NCI-H2171 treated with DMSO at 0.1 percent for 48 hours (cell line): ENCODE results near the gene KLK12.
"Not testable (repeated sequence)": the region's sequence is repeated elsewhere in the genome, so short reads cannot be mapped to it uniquely, and the experiment has no call there.

Source experiments
- DNase-seq: peaks from one replicate; lab custom pipeline; 2025; lab: John Stamatoyannopoulos, UW

The KLK12 gene

DNA sequence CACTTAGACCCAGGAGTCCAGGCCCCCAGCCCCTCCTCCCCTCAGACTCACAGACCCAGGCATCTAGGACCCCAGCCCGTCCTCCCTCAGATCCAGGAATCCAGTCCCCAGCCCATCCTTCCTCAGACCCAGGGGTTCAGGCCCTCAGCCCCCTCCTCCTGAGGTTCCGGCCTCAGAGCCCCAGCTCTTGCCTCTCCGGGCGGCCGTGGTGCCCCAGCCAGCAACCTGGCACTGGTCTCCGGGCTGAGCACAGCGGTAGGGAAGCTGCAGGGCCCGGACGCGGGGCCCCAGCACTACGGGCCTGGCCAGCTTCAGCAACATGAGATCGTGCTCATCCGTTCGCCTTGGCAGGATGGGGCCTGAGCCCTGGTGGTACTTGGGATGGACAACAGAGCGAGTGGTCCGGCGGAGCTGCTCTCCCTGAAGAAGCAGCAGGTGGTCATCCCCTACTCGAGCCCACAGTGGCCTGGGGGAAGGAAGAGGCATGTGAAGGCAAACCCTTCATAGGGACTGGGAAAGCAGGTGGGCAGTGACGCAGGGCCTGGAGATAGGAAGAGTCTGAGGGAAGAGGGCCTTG, 19.0 kb downstream of the KLK12 start:
- no peak for DNase-seq

DNA sequence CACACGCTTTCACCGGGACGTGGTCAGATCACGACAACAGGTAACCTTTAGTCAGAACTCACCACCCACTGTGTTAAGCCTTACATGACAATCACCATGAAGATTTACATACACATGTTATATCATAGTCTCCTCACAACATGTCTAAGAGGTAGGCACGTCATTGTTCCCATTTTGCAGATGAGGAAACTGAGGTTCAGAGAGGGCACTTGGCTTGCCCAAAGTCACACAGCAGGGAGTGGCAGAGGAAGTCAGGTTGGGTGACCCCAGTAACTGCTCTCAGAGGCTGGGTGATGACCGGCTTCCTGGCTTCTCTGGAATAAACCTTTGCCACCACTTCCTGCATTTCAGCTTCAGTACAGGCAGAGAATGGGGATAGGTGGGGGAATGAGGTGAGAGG, 20.6 kb downstream of the KLK12 start:
- no peak for DNase-seq

DNA sequence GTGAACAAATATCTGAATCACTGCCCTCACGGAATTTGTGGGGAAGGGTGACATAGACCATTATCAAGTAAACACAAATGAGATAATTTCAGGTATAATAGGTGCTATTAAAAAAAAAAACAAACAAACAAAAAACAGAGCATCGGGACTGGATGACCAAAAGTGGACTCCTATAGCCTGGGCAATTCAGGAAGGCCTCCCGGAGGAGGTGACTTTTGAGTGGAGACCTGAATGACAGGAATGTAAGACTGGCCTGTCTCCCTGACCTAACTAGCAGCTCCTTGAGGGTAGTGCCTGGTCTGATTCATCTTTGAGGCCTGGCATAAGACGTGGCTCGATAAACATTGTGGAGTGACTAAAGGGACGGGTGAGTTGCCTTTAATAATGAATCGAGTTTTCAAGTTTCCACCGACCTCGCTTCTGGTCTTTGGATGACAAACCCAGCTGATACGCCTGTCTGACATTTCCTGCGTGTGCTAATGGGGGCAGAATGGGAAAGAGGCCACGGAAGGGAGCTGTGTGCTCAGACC, 22.1 kb downstream of the KLK12 start:
- DNase-seq = no peak

DNA sequence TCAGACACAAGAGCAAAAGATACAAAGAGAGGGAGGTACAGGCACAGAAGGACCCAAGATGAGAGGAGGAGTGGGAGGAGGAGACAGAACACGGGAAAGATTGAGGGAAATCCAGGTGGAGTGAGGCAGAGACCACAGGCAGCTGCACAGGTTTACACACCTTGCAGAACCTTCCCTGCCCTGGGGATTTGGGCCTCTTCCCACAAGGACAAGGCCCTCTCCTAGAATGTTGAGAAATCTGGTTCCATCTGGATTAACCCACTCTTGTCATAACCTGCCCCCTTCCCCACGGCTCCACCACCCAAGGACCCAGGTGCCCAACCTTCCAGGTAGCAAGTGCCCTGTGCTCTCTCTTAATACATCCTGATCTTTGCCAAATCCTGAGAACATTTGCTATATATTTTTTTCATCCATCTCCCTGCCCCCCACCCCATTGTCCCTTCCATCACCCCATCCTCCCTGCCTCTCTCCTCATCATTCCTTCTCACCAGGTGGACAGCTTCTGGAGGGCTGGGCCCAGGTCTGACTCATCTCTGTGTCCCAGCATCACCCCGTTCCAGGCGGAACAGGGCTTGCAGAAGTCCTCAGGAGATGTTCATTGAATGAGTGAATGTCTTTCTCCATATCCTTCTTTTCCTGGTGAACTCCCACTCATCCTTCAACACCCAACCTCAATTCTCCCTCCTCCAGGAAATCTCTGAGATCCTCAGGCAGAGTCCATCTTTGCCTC, 24.6 kb downstream of the KLK12 start:
- no peak for DNase-seq

DNA sequence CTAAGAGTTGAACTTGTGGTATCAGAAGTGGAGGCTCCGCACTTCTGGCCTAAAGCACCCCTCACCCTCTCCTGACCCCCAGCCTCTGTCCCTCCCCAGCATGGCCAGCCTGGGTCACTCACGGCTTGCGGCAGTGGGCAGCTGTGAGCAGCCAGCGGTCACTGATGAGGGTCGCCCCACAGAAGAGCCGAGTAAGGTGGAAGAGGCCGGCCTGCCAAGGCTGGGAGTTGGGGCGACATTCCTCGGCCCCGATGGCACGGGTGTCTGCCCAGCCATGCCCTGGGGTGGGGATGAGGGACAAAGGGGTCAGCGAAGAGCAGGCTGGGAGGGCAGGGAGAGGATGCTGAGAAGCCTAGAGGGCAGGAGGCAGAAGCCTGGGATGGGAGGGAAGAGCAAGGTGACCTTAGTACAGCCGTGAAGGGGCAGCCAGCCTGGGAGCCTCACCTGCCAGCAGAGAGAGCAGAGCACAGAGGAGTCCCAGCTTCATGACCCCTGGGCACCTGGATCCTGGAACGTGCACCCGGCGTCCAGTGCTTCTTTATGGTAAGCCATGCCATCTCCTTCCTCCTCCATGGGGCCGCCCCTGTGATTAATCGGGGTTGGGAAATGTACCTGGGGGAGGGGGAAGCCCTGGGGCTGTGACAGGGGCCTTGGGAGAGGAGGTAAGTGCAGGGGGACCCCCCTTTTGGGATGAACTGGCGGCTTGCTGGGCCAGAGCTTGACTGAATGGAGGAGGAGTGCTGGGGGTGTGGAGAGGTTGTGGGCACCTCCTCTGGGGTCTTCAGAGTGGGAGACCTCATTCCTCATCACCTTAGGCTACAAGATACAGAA, 25.5 kb downstream of the KLK12 start:
- DNase-seq = no peak

DNA sequence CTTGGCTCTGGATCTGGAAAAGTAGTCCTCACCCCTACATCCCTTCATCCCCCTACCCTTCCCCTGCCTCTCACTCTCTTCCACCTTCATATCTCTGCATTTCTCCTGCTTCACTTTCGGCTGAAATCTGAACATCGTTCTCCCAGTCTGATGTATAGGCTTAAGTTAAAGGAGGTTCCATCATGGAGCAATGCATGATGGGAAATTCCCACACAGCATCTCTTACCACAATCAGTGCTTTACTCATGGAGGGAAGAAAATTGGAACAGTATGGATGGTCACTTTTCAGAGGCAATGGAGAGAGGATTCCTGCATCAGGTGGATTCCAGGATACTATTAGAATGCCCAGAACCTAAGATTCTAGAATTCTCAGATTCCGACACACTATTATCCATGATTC, 27.3 kb downstream of the KLK12 start:
- no peak for DNase-seq

DNA sequence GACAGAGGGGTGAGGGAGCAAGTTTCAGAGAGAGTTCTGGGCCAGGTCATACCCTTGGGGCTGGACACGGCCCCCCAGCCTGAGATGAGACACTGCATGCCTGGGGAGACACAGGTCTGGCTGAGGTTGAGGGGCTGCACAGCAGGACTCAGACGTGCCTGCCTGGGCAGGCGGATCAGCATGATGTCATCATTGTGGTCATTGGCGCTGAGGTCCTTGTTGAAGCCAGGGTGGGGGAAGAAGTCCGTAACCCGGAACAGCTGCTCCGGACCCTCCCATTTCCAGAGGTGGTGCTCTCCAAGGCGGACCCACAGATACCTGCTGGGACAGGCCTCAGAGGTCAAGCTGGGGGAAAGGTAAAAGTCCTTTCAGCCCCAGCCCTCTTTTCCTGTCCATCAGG, 28.4 kb downstream of the KLK12 start:
- DNase-seq = no peak

DNA sequence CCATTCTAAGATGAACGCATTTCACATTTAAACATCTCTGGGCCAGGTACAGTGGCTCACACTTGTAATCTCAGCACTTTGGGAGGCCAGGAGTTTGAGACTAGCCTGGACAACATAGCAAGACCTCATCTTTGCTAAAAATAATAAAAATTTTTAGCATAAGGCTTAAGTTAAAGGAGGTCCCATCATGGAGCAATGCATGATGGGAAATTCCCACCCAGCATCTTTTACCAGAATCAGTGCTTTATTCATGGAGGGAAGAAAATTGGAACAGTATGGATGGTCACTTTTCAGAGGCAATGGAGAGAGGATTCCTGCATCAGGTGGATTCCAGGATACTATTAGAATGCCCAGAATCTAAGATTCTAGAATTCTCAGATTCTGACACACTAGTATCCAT, 29.6 kb downstream of the KLK12 start:
- DNase-seq = no peak

DNA sequence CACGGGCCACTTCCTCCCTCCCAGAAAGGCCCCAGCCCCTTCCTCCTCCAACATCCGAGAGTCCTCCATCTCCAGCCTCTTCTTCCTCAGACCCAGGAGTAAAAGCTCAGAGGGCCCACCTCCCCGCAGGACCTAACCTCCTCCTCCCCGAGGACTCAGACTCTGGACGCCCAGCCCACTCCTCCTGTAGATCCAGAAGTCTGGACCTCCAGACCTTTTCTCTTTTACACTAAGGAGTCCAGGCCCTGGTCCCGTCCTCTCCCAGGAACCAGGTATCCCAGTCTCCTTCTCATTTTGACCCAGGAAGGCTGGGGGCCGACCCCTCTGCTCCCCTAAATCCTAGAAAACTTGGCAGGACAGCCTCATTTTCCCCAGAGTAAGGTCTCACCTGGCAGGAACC, 31.5 kb downstream of the KLK12 start:
- no peak for DNase-seq

DNA sequence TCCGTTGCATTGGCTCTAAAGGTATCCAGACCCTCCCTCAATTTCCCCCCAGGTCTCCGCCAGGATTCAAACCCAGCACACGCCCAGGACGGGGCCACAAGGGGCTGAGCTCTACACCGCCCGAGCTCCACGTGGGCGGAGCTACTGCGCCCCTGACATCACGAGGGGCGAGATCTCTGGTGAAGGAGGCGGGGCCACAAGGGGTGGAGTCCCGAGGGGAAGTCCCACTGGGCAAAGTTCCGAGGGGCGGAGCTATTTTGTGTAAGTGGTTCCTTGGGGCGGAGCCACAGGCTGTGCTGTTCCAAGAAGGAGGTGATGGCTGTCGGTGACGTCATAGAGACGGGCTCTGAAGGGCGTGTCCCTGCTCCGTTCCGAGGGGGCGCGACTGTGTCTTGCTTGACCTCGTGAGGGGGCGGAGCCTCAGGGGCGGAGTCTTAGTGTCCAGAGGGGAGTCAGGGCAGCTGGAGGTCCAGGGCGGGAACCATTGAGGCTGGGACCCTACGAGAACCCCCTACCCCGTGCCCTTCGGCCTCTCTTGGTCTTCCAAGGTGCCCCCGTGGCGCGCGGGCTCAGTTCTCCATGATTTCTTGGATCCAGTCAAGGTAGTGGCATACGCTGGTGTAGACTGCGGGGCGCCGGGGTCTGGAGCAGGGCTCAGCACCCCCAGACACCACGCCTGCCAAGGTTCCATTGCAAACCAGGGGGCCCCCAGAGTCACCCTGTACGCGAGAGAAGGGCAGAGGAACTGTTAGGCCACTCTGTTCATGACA, 32.1 kb downstream of the KLK12 start:
- no peak for DNase-seq

DNA sequence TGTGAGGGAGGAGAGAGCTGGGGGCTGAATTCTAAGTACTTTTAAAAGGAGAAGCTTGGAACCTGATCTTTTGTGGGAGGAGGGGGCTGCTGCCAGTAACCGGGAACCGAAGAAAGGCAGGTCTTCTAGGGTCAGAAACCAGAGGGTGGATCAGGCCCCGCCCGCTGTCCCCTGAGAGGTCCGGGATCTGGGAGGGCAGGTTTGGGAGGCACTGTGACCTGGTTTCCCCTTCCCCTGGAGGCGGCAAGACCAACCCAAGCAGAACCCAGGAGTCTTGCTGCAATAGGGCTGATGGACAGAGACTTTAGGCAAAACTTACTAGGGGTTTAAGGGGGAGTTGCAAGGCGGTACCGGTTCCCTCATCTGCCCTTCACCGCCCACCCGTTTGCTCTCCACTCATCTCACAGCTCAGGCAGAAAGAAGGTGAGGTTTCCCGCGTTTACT, 32.7 kb downstream of the KLK12 start:
- DNase-seq = no peak

DNA sequence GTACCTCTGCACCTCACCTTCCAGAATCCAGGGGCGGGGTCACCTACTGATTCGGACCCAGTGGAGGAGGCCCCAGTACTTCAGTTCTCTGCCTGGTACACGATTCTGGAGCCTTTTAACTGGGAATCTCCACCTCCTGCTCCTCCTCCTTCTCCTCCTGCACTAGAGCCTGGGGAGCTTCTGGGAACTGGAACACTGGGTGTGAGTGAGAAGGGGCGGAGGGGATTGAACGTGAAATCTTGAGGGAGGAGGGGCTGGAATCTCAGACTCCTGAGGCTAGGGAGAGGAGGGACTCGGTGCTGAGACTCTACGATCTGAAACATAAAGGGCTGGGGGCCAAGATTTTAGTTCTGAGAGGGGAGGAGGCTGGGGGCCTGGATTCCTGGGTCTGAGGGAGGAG, 33.3 kb downstream of the KLK12 start, which contains the start of gene KLK8:
TSS of gene KLK8 (minus strand) at position 90 of the 400 bp plus-strand sequence. CDS start 437 bp downstream, outside the sequence.
- no peak for DNase-seq

DNA sequence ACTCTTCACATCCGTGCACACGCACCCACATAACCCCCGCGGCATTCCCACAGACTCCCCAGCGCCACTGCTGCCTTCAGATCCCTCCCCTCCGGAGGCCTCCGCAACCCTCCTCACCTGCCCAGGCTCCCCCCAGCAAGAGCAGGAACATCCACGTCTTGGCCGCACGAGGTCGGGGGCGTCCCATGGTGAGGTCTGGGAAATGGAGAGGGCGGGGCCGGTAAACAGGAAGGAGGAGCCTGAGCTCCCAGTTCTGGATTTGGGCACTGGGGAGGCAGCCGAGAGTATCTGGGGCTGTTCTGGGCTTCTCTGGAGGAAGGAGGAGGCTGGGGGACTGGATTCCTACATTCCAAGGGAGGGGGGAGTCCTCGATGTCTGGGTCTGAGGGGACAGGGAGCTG, 33.8 kb downstream of the KLK12 start:
- DNase-seq = no peak

DNA sequence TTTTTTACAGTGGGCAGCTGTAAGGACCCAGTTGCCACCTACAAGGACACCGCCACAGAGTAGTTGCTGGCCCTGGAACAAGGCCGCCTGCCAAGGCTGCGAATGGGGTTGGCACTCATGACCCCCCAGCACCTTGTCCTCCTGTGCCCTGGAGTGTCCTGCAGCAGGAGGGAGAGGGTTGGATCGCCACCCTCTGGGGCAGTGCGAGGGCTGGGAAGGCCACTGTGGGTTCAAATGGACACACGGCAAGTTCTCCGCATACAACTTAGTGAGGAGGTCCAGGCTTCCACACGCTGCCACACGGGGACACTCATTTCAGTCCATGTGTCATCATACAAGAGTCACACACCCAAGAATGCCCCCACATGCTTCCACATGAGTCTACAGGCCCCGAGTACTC, 34.4 kb downstream of the KLK12 start:
- DNase-seq = no peak

DNA sequence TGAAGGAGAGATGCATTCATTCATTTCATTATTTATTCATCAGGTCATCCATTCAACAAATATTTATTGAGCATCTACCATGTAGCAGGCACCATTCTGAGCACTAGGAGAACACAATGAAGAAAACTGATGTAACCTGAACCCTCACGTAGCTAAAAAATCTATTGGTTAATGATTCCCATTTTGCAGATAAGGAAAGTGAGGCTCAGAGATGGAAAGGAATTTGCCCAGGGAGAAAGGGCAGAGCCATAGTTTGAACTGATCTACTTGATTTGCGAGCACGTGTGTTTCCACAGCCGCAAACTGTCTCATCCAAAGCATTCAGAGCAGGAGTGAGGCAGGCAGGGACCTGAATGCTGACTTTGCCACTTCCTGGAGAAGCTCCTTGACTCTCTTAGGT, 36.1 kb downstream of the KLK12 start:
- DNase-seq = no peak

DNA sequence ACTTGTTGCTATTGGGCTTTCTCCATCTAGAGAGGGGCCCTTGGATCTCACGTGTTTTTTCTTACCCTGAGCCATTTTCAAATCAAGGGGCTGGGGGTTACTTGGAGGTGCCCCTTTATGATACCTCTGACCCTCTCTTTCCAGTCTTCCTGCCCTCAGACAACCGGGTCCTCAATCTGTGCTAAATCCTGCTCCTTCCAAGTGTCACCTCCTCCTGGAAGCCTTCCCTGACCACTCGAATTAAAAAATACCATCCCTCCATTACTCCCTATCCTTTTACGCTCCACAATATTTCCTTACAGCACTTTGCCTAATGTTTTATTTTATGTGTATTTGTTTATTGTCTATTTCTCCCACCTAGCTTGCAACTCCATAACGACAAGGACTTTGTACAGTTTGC, 36.7 kb downstream of the KLK12 start:
- no peak for DNase-seq

DNA sequence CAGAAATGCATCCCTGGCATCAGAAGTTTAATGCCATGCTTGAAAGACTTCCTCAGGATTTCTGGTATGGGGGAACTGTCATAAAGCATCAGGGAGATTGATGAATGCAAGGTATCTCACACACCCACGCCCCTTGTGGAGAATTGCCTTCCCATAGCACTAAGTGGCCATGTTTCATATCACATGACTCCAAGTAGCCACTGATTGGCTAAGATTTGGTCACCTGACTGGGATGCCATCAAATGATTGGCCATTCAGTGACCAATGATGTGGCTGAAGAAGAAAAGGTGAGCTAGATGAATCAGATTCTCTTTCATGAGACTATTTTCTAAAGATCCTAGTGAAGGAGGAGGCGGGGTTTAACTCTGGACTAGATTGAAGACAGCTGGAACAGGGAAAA, 40.7 kb downstream of the KLK12 start:
- peak; percentile 77 for DNase-seq

DNA sequence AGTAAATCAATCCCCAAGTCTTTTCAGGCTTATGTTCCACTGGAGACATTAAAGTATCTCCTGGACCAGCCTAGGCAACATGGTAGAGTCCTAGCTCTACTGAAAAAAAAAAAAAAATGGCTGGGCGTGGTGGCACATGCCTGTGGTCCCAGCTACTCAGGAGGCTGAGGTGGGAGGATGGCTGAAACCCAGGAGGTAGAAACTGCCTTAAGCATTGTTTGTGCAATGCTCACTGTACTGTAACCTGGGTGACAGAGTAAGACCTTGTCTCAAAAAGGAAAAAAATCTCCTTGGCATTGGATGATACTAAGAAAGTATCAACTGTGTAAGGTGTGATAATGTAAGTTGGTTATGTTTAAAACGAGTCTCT, 42.2 kb downstream of the KLK12 start:
- DNase-seq = no peak

DNA sequence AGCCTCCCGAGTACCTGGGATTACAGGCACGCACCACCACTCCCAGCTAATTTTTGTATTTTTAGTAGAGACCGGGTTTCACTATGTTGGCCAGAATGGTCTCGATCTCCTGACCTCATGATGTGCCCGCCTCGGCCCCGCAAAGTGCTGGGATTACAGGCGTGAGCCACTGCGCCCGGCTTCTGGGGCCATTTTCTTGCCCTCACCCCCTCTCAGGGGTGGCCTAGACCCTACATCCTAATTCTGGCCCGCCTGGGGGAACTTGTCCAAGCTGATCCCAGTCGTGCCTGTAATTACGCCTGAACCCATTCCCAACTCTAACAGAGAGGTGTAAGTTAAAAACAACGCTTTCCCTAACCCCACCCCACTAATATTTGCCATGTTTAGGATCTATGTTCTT, 50.4 kb downstream of the KLK12 start:
- DNase-seq = not testable (repeated sequence)

DNA sequence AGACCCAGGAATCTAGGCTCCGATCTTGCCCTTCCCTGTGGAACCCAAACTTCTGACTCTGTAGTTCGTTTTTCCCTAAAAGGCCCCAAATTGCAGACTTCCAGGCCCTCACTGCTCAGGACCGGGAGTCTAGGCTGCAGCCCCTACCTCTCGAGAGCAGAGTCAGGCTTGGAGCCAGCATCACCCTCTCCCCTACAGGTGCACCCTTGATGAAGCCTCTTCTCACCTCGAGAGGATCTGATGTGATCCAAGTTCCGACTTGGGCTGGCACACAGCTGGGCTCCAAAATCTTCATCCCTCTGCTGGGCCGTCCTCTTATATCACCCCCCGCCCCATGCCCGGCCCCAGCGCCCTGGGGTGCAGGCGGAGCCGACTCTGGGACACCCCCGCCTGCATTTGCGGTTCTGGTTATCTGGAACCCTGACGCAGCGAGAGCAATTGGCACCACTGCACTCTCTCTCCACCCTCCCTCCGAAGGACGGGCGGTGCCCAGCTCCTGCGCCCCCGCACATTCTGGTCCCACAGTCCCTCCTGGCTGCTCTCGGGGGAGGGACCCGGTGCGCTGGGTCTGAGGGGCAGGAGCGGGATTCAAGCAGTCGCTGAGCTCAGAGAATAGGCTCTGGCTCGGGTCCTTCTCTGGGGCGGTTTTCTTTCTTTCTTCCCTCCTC, 51.0 kb downstream of the KLK12 start, which contains the start of gene KLK7:
TSS of gene KLK7 (minus strand) at position 293 of the 668 bp plus-strand sequence. CDS start 1,518 bp downstream, outside the sequence.
- DNase-seq = no peak

DNA sequence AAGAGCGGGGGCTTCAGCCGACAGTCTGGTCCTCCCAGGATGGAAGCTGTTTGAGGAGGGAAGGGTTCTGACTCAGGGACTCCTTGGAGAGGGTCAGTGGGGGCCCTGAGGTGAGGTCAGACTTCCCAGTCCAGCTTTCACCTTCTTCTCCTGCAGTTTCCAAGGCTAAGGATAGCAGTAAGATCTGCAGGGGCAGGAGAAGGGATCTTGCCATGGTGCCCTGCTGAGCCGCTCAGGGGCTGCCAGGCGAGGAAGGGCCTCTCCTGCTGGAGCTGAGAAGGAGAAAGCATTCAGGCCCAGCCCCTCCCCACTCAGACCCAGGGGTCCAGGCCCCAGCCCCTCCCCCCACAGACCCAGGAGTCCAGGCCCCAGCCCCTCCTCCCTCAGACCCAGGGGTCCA, 52.6 kb downstream of the KLK12 start:
- DNase-seq = no peak
